Measurements from ENCODE around the gene TMEM33.

TMEM33 gene

DNA sequence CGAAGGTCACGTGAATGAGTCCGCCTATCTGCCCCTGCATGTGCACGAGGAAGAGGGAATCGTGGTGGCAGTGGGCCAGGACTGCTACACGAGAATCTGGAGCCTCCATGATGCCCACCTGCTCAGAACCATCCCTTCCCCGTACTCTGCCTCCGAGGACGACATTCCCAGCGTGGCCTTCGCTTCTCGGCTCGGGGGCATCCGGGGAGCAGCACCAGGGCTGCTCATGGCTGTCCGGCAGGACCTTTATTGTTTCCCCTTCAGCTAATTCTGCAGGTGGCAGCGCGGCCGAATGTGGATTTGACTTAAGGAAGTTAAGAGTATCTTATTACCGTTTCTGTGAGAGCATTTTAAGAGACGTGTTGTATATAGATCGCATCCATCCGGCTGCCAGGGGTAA lies 47.5 kb downstream of the TMEM33 start:
- peaks cover 23% of the 10 kb centered on the region for H3K4me1 ChIP-seq (ENCODE audit: control insufficient read depth, insufficient read depth, low read length)
- H3K9me3 ChIP-seq (ENCODE audit: control insufficient read depth, insufficient read depth, low read length) = no peaks in the 10 kb centered on the region
- H3K9ac ChIP-seq (ENCODE audit: low read depth, low read length) = no peak overlapping the region
- no peaks in the 10 kb centered on the region for H3K27me3 ChIP-seq (ENCODE audit: control insufficient read depth, insufficient read depth, low read length)
- H3K4me3 ChIP-seq (ENCODE audit: low read depth, low read length) = no peak overlapping the region
- no peaks in the 10 kb centered on the region for H3K36me3 ChIP-seq (ENCODE audit: control insufficient read depth, insufficient read depth, low read length)

DNA sequence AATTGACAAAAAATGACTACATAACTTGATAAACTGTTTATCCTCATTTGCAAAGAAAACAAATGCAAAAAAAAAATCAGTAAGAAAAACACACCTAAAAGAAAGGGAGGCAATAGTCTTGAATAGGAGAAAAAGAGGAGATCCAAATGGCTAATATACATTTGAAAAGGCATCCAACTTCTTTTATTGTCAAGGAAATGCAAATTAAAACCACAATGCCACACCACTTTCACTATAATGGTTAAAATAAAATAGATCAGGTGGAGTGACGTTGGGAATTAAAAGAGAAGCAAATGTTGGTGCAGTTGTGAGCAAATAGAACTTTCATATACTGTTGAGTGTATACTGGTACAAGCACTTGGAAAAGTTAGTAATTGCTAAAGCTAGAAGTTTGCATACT lies 49.9 kb downstream of the TMEM33 start:
- H3K36me3 ChIP-seq (ENCODE audit: control insufficient read depth, insufficient read depth, low read length) = no peaks in the 10 kb centered on the region
- no peaks in the 10 kb centered on the region for H3K9me3 ChIP-seq (ENCODE audit: control insufficient read depth, insufficient read depth, low read length)
- H3K4me1 ChIP-seq (ENCODE audit: control insufficient read depth, insufficient read depth, low read length) = peaks cover 20% of the 10 kb centered on the region
- H3K27me3 ChIP-seq (ENCODE audit: control insufficient read depth, insufficient read depth, low read length) = no peaks in the 10 kb centered on the region
- peak overlapping the region; percentile 37 for H3K4me3 ChIP-seq (ENCODE audit: low read depth, low read length)
- no peak overlapping the region for H3K9ac ChIP-seq (ENCODE audit: low read depth, low read length)

DNA sequence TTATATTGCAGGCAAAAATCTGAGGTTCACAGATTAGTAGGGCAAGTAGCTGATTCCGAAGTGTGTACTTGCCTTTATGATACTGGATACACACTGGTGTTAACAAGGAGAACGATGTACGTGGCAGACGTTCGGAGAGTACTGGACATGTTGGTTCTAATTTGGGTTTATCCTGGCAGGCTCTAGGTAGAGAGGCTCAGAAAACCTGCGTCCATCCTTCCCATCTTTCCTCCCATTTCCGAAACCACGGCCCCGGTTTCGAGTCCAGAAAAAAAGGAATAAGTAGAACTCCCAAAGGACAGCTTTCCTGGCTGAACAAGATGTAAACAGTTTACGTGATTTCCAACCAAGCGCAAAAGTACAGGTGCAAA lies 54.8 kb downstream of the TMEM33 start:
- H3K27me3 ChIP-seq (ENCODE audit: control insufficient read depth, insufficient read depth, low read length) = no peaks in the 10 kb centered on the region
- H3K36me3 ChIP-seq (ENCODE audit: control insufficient read depth, insufficient read depth, low read length) = no peaks in the 10 kb centered on the region
- H3K4me1 ChIP-seq (ENCODE audit: control insufficient read depth, insufficient read depth, low read length) = peaks cover 12% of the 10 kb centered on the region
- H3K9me3 ChIP-seq (ENCODE audit: control insufficient read depth, insufficient read depth, low read length) = no peaks in the 10 kb centered on the region
- peak overlapping the region; percentile 98 for H3K4me3 ChIP-seq (ENCODE audit: low read depth, low read length)
- peak overlapping the region; percentile 79 for H3K9ac ChIP-seq (ENCODE audit: low read depth, low read length)

DNA sequence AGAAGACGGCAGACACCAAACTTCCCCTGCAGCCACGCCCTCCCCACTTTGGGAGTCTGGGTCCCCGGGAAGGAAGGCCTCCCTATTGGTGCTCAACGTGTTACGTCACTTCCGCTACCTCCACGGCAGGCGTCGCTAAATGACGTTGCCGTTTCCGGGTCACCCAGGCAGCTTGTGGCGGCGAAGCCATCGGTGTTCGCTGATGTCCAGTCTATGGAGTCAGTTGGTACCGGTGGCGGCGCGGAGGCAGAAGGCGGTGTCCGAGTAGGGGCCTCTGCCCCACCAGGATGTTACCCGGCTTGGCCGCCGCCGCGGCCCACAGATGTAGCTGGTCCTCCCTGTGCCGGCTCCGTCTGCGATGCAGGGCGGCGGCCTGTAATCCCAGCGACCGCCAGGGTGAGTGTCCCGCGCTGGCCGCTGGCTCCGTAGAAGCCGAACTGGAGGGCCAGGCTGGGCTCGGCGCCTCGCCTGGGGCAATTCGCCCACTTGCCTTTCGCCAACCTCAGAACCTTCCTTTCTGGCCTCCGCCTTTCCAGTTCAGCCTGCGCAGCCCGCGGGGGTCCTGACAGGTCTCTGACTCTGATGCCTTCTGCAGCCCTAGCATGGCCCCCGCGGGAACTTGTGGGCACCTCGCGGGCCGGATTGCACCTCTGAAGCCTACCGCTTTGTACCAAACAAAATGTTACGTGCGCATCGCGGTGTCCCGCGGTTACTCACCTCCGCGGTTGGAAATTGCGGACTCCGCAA lies 55.3 kb downstream of the TMEM33 start, which contains the start of gene SLC30A9:
SLC30A9 (plus strand) TSS at position 166 of the 747 bp plus-strand sequence; CDS start at position 288, 122 bp downstream.
- H3K4me3 ChIP-seq (ENCODE audit: low read depth, low read length) = peak within 1 kb of the TSS; percentile 98
- peaks cover 8% of the 10 kb centered on the region for H3K4me1 ChIP-seq (ENCODE audit: control insufficient read depth, insufficient read depth, low read length)
- no peaks in the 10 kb centered on the region for H3K36me3 ChIP-seq (ENCODE audit: control insufficient read depth, insufficient read depth, low read length)
- H3K9me3 ChIP-seq (ENCODE audit: control insufficient read depth, insufficient read depth, low read length) = no peaks in the 10 kb centered on the region
- no peaks in the 10 kb centered on the region for H3K27me3 ChIP-seq (ENCODE audit: control insufficient read depth, insufficient read depth, low read length)
- H3K9ac ChIP-seq (ENCODE audit: low read depth, low read length) = peak within 1 kb of the TSS; percentile 79

DNA sequence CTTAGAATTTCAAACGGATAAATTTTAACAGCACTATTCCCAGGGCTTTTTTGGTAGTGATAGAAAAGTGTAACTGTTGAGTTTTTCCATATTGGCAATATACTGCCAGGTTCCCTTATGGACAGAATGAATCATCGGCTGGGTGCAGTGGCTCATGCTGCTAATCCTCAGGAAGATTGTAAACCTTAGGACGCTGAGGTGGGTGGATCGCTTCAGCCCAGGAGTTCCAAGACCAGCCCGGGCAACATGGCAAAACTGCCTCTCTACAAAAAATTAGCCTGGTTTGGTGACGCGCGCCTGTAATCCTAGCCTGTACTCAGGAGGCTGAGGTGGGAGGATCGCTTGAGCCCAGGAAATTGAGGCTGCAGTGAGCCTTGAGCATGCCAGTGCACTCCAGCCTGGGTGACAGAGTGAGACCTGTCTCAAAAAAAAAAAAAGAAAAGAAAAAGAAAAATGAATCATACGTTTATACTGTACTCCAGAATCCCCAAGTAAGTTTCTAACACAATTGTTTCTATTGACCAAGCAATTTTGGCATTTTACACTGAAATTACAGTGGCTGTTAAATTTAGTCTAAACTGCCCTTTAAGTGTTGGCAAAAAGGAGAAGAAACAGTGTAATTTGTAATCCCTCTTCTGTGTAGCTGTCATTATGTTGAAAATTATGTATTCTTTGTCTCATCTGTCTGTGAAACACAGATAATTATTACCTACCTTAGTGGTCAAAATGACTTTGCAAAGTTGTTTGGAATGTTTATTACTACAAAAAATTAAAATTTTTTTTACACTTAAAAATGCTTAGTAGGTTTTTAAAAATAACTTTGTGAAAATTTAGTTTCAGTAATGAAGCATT lies 56.9 kb downstream of the TMEM33 start:
- peak overlapping the region; percentile 98 for H3K4me3 ChIP-seq (ENCODE audit: low read depth, low read length)
- peaks cover 3% of the 10 kb centered on the region for H3K4me1 ChIP-seq (ENCODE audit: control insufficient read depth, insufficient read depth, low read length)
- H3K9me3 ChIP-seq (ENCODE audit: control insufficient read depth, insufficient read depth, low read length) = no peaks in the 10 kb centered on the region
- H3K27me3 ChIP-seq (ENCODE audit: control insufficient read depth, insufficient read depth, low read length) = no peaks in the 10 kb centered on the region
- no peak overlapping the region for H3K9ac ChIP-seq (ENCODE audit: low read depth, low read length)
- no peaks in the 10 kb centered on the region for H3K36me3 ChIP-seq (ENCODE audit: control insufficient read depth, insufficient read depth, low read length)

DNA sequence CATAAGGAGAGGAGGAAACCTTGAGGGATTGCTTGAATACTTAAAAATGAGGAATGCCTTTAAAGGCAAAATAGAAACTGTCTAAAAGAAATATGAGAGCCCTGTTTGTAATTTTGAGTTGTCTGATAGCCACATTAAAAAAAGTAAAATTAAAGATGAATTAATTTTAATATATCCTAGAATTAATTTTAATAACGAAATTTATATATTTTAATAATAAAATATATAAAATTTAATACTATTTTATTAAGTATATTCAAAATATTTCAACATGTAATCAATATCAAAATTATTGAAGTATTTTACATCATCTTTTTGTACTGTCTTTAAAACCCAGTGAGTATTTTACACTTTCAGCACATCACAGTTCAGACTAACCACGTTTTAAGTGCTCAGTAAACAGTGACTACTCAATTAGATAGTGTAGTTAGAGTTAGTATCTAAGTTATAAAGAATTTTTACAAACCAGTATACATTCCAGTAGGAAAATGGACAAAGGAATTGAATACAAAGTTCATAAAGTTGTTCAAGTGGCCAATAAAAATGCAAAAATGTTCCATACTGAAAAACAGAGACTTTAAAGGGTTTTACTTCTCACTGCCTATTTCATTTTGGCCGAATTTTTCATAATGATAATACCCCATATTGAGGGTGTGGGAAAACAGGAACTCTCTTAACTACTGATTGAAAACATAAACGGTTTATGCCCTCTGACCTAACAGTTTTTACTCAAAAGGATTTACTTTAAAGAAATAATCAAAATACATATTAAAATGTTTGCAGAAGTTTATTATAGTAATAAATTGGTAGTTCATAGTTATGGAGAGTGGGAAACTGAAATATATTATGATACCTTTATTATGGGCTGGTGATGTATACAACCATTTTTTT lies 58.0 kb downstream of the TMEM33 start:
- Histone ChIP-seq H3K9ac (ENCODE audit: low read depth, low read length) (no peak overlapping the region), H3K4me1 (ENCODE audit: control insufficient read depth, insufficient read depth, low read length) (peaks cover 3% of the 10 kb centered on the region), H3K4me3 (ENCODE audit: low read depth, low read length) (no peak overlapping the region)

DNA sequence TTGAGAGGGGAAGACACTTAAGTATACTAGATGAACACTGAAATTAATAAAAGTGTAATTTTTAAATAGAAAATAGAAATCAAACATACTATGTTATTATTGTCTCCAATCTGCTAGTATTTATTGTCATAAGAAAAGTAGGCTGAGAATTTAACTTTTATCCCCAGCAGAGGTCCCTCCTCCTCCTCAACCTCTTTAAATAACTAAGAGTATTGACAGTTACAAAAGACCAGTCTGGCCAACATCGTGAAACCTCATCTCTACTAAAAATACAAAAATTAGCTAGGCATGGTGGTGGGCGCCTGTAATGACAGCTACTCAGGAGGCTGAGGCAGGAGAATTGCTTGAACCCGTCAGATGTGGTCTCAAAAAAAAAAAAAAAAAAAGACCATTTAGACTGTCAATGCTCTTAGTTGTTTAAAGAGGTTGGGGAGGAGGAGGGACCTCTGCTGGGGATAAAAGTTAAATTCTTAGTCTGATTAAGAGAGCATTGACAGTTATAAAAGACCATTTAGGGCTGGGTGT lies 59.3 kb downstream of the TMEM33 start:
- peaks cover 3% of the 10 kb centered on the region for H3K4me1 ChIP-seq (ENCODE audit: control insufficient read depth, insufficient read depth, low read length)
- H3K4me3 ChIP-seq (ENCODE audit: low read depth, low read length) = no peak overlapping the region

More for the DNA sequence above, 58.0 kb downstream of the TMEM33 start:
- Histone ChIP-seq H3K9me3 (ENCODE audit: control insufficient read depth, insufficient read depth, low read length) (no peaks in the 10 kb centered on the region), H3K36me3 (ENCODE audit: control insufficient read depth, insufficient read depth, low read length) (no peaks in the 10 kb centered on the region), H3K27me3 (ENCODE audit: control insufficient read depth, insufficient read depth, low read length) (no peaks in the 10 kb centered on the region)

DNA sequence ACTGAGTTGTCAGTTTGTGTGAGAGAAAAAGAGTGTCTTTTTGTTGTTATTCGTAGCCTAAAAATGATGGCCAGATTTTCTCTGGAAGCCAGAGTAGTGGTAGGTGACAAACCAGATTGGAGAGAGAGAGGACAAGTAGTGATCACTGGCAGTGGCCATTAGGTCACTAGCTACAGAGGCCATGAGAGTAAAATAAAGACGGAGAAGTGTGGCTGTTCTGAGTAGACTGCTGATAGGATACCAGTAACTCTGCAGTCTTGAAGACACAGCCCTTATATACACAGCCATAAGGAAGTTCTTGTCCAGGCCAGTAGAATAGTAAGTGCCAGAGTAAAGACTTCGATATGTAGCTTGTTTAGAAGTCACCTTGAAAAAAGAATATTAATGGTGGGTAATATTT lies 62.8 kb downstream of the TMEM33 start:
- no peak overlapping the region for H3K4me3 ChIP-seq (ENCODE audit: low read depth, low read length)
- no peaks in the 10 kb centered on the region for H3K36me3 ChIP-seq (ENCODE audit: control insufficient read depth, insufficient read depth, low read length)
- no peaks in the 10 kb centered on the region for H3K4me1 ChIP-seq (ENCODE audit: control insufficient read depth, insufficient read depth, low read length)
- no peaks in the 10 kb centered on the region for H3K27me3 ChIP-seq (ENCODE audit: control insufficient read depth, insufficient read depth, low read length)
- no peaks in the 10 kb centered on the region for H3K9me3 ChIP-seq (ENCODE audit: control insufficient read depth, insufficient read depth, low read length)
- no peak overlapping the region for H3K9ac ChIP-seq (ENCODE audit: low read depth, low read length)

More for the DNA sequence above, 59.3 kb downstream of the TMEM33 start:
- Histone ChIP-seq H3K36me3 (ENCODE audit: control insufficient read depth, insufficient read depth, low read length) (no peaks in the 10 kb centered on the region), H3K9me3 (ENCODE audit: control insufficient read depth, insufficient read depth, low read length) (no peaks in the 10 kb centered on the region), H3K27me3 (ENCODE audit: control insufficient read depth, insufficient read depth, low read length) (no peaks in the 10 kb centered on the region), H3K9ac (ENCODE audit: low read depth, low read length) (no peak overlapping the region)

DNA sequence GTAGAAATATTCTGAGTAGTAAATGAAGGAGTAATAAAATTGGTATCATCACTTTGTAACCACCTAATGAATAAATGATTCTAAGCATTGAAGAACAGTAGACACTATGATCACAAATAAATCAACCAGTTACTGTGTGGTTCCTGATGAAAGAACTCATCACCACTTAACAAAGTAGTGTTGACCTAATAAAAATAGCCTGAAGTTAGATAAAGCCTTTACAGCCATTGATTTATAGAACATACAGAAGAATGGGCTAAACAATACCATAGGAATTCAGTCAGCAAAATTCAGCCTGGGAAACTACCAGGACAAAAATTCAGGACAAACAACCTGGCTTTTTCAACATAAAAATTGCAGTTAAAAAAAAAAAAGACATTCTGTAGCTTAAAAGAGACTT lies 64.1 kb downstream of the TMEM33 start:
- Histone ChIP-seq H3K9ac (ENCODE audit: low read depth, low read length) (no peak overlapping the region), H3K36me3 (ENCODE audit: control insufficient read depth, insufficient read depth, low read length) (no peaks in the 10 kb centered on the region), H3K9me3 (ENCODE audit: control insufficient read depth, insufficient read depth, low read length) (no peaks in the 10 kb centered on the region), H3K4me3 (ENCODE audit: low read depth, low read length) (no peak overlapping the region), H3K4me1 (ENCODE audit: control insufficient read depth, insufficient read depth, low read length) (no peaks in the 10 kb centered on the region), H3K27me3 (ENCODE audit: control insufficient read depth, insufficient read depth, low read length) (no peaks in the 10 kb centered on the region)

DNA sequence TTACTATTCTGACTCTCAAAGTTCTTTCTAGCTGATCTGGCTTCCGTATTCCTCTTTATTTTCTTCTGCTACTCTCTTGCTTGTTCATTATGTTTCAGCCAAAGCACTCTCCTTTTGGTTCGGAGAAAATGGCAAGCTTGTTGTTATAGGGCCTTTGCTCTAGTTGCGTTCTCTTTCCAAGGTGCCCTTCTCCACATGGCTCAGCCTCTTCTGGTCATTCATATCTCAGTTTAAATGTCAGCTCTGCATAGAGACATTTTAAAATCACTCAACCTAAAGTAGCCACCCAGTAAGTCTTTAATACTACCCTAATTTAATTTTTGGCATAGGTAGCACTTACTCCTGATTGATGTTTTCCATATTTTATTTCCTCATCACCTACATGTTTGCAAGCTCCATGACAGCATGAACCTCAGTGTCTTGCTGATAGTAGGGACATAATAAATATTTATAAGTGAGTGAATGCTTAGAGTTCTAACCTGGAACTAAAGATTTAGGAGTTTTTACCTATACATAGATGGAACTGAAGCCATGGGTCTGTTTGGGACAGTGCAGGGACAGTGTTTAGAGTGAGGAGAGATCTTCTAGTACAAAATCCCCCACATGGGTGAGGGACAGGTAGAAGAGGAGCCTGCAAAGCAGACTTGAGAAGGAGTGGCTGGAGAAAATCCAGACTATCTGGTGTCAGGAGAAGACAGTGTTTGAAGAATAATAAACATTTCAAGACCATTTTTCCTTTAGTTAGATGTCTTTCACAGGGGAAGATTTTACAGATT lies 73.0 kb downstream of the TMEM33 start:
- H3K9me3 ChIP-seq (ENCODE audit: control insufficient read depth, insufficient read depth, low read length) = no peaks in the 10 kb centered on the region
- no peaks in the 10 kb centered on the region for H3K36me3 ChIP-seq (ENCODE audit: control insufficient read depth, insufficient read depth, low read length)
- H3K27me3 ChIP-seq (ENCODE audit: control insufficient read depth, insufficient read depth, low read length) = no peaks in the 10 kb centered on the region
- H3K4me3 ChIP-seq (ENCODE audit: low read depth, low read length) = no peak overlapping the region
- H3K4me1 ChIP-seq (ENCODE audit: control insufficient read depth, insufficient read depth, low read length) = no peaks in the 10 kb centered on the region
- H3K9ac ChIP-seq (ENCODE audit: low read depth, low read length) = no peak overlapping the region
